SK-N-SH (cell line): Measurements from ENCODE around the gene OSBPL10.

ENCODE experiments used
- CTCF ChIP-seq: fragments of 200-600 bp; sonication (generic); IDR thresholded peaks from 2 replicates; pipeline ENCODE4 v1.6.1; 2017; ENCODE audit warnings: antibody characterized with exemption, mild to moderate bottlenecking, moderate library complexity
- EP300 ChIP-seq, 2 experiments: IDR thresholded peaks; 2 replicates each; pipeline versions ENCODE4 v1.4.0 to v1.6.1; 2012; ENCODE audit warnings: borderline replicate concordance in 1 of 2, low read depth in 1 of 2, low read length in 1 of 2
- IRF3 ChIP-seq: fragments of 150-350 bp; IDR thresholded peaks from 2 replicates; pipeline ENCODE4 v1.6.1; 2016; ENCODE audit warnings: mild to moderate bottlenecking, low read depth, low read length
- PBX3 ChIP-seq: IDR thresholded peaks from 2 replicates; pipeline ENCODE4; 2012
- RAD21 ChIP-seq: IDR thresholded peaks from 2 replicates; pipeline ENCODE4 v1.6.1; 2012; ENCODE audit warnings: mild to moderate bottlenecking, low read length
- REST ChIP-seq: IDR thresholded peaks from 2 replicates; pipeline ENCODE4 v1.6.1; 2012; ENCODE audit warnings: mild to moderate bottlenecking, low read depth, low read length, moderate library complexity
- SMC3 ChIP-seq: IDR thresholded peaks from 2 replicates; pipeline ENCODE4 v1.6.1; 2012; ENCODE audit warnings: low read depth, low read length, improper control_type of control experiment
- TEAD4 ChIP-seq: IDR thresholded peaks from 2 replicates; pipeline ENCODE4 v1.4.0; 2012; ENCODE audit warnings: mild to moderate bottlenecking, borderline replicate concordance; ENCODE audit not compliant: insufficient read depth
- YY1 ChIP-seq: IDR thresholded peaks from 2 replicates; pipeline ENCODE4 v1.4.0; 2012; ENCODE audit warnings: low read depth, mild to moderate bottlenecking

- TF ChIP-seq YY1 (no peak), EP300 (IDR thresholded peaks at IDR 0.05; ENCODE audit: borderline replicate concordance in 1 of 2, low read depth in 1 of 2, low read length in 1 of 2) (no peak), CTCF (no peak), REST (no peak), TEAD4 (no peak), IRF3 (no peak), SMC3 (no peak), PBX3 (no peak), RAD21 (no peak)
Measured at GRCh38 chr3:31988271-31988670, 7.2 kb upstream of the OSBPL10 start.
